ENCODE measurements around the gene AGTR1.

DNA sequence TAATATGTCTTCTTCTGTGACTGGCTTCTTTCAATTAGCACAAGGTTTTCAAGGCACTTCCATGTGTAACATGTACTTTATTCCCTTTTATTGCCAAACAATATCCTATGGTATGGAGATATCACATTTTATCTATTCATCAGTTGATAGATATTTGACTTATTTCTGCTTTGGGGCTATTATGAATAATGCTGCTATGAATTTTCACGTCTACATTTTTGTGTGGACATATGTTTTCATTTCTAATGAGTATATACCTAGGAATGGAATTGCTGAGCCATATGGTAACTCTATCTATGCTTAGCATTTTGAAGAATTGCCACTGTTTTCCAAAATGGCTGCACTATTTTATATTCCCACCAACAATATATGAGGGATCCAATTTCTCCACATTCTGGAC lies 3.6 kb upstream of the AGTR1 start:
- TF ChIP-seq, protein P1, sequence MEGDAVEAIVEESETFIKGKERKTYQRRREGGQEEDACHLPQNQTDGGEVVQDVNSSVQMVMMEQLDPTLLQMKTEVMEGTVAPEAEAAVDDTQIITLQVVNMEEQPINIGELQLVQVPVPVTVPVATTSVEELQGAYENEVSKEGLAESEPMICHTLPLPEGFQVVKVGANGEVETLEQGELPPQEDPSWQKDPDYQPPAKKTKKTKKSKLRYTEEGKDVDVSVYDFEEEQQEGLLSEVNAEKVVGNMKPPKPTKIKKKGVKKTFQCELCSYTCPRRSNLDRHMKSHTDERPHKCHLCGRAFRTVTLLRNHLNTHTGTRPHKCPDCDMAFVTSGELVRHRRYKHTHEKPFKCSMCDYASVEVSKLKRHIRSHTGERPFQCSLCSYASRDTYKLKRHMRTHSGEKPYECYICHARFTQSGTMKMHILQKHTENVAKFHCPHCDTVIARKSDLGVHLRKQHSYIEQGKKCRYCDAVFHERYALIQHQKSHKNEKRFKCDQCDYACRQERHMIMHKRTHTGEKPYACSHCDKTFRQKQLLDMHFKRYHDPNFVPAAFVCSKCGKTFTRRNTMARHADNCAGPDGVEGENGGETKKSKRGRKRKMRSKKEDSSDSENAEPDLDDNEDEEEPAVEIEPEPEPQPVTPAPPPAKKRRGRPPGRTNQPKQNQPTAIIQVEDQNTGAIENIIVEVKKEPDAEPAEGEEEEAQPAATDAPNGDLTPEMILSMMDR (IDR thresholded peaks at IDR 0.05): no peak
- no peak for TF ChIP-seq POLR2A (IDR thresholded peaks at IDR 0.05)
